Stimulated activated CD8-positive, alpha-beta memory T cell treated with anti-CD3 and anti-CD28 coated beads, Interleukin-4, amount 100 ng/mL, for 48 hours (primary cell): ENCODE results near the gene CLEC19A.
A peak's percentile ranks its signal among the peaks of the same experiment; 100 is the strongest.
"Not testable (repeated sequence)": the region's sequence is repeated elsewhere in the genome, so short reads cannot be mapped to it uniquely, and the experiment has no call there.

Experiments
- DNase-seq: peaks from one replicate; pipeline ENCODE4 v3.0.0-alpha.2; 2020

The CLEC19A gene

DNA sequence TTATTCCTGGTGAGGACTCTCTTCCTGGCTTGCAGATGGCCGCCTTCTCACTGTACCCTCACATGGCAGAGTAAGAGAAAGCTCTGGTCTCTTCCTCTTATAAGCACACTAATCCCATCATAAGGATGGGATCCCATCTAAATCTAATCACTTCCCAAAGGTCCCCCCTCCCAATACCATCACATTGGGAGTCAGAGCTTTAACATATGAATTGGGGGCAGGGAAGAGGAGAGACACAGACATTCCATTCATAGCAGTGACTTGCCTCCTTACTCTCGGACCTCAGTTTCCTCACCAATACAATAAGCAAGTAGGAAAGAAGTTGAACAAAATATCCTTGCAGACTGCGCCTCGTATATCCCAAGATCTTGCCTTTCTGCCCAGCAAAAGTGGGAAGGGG, 1.7 kb downstream of the CLEC19A start:
- no peak for DNase-seq

DNA sequence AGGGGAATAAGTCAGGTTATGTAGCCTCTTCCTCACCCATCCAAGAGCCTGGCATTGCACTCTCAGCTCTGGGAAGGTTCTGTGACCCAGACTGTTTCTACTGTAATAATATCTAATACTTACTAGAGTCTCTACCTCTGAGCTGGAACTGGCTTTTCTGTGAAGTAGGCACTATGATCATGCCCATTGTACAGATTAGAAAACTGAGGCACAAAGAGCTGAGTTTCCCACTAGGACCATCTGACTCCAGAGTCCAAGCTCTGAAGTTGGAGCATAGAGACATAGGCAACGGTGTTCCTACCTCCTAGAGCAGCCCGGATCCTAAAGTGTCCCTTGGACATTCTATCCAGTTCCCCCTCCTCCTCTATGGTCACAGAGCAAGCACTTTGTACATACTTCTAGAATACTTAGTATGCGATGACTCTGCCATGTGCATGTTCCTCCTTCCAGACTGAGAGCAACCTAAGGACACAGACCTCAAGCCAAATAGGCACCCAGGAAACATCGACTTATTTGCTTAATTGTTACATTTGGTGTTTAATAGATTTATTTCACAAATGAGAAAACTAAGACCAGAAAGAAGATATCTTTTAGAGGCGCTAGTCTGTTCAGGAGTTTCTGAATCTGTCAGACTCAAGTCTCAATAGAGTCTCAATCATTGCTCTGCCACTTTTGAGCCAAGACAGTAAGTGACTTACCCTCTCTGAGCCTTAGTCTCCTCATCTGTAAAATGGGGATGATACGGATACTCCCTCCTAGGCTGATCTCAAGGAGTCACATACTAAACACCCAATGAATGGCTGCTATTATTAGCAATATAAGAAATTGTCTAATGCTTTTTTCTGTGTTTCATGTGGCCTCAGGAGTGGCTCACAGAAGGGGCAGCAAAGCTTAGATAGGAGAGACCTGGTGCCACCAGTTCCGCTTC, 3.6 kb downstream of the CLEC19A start:
- no peak for DNase-seq

DNA sequence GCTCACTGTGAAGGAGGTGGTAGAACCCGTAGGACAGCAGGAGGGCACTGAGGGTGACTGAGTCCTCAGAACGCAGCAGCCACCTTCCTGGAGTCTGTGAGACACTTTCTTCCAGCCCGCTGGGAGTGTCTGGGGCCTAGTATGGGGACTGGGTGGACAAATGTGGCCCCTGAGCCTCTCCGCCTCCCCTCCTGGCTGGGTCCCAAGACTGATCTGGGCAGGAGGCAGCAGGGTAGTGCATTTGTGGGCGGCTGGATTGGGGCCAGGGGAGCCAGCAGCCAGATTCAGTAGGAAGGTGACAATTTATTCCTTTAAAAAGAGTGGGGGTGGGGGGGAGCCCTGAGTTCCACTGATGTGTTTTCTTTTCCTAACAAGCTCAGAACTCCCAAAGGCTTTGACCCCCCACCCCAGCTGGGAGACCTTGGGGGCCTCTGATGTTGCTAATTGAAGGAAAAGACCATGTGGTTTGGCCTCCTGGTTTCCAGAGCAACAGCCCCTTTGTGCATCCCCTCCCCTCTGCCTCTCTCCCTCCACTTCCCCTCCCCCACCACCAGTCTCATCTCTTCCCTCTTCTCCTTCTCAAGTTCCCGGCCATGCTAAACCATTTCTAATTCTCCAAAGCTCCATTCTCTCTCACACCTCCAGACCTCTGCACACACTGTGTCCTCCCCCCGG, 4.4 kb downstream of the CLEC19A start:
- DNase-seq: no peak

DNA sequence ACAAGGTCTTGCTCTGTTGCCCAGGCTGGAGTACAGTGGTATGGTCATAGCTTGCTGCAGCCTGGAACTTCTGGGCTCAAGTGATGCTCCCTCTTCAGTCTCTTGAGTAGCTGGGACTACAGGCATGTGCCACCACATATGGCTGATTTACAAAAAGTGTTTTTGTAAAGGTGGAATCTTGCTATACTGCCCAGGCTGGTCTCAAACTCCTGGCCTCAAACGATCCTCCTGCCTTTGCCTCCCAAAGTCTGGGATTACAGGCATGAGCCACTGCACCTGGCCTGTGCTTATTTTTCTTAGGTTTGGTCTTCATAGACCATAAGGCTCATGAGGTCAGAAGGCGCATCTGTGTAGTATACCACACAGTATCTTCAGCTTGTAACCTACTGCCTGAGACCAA, 5.3 kb downstream of the CLEC19A start:
- no peak for DNase-seq

DNA sequence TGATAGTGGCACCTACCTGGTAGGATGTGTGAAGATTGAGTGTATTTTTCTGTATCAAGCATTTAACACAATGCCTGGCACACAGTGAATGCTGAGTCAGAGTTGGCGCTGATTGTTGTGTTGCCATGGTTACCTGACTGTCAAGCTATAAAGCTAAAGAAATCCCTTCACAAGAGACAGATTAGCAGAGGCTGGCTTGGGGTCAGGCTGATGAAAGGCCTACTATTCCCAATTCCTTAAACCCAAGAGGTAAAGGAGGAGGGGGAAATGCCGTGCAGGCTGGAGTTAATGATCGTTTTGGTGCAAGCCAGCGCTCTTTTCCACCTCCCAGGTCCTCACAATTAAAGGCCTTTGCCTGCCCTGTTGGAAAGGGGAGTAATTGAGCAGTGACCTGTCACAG, 5.9 kb downstream of the CLEC19A start:
- no peak for DNase-seq

DNA sequence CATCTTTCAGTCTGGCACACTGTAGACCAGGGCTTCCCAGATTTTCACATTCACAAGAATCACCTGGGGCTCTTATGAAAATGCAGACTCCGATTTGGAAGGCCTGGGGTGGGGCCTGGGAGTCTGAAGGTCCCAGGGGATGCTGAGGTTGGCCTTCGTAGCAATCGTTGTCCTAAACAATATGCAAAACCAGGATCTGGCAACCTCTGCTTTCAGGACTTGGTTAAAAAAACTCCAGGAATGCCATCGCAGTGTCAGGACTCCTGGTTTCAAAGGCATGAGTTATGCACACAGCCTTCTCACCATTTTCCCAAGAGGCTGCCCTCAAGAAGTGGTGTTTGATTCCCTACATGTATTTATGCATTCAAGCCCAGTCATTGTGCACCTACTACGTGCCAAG, 6.7 kb downstream of the CLEC19A start:
- no peak for DNase-seq

DNA sequence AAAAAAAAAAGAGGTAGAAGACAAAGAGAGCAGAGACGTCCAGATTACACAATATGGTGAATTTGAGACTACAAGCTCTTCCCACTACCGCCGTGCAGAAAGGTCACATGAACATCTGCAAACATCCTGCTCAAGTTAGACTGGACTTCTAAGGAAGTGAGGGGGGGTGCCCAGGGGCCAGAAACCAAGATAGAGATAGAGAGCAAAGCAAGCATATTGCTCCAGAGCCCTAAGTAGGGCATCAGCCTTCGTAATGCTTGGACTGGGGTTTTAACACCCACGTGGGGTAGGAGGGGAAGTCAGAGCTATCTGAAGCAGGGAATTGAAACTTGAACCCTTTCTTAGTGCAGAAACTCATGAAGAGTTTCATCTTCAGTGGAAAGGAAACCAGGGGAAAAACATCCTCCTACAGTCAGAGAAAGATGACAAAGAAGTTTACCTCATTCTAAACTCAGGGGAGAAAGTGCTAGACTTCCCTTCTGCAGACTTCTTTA, 8.7 kb downstream of the CLEC19A start:
- DNase-seq: peak; percentile 64

DNA sequence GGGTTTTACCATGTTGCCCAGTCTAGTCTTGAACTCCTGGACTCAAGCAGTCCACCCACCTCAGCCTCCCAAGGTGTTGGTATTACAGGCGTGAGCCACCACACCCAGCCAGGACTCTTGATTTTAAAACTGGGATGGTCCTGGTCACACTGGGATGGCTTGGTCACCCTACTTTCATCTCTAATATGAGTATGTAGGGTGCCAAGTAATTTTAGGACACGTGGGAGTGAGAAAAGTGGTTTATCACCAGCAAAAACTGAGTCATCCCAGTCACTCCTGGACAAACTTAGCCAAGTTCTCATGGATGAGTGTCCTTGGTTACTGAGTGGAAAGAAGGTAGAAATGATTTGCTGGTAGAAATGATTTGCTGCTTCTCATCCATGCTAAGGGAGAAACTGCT, 9.9 kb downstream of the CLEC19A start:
- DNase-seq: peak; percentile 30

DNA sequence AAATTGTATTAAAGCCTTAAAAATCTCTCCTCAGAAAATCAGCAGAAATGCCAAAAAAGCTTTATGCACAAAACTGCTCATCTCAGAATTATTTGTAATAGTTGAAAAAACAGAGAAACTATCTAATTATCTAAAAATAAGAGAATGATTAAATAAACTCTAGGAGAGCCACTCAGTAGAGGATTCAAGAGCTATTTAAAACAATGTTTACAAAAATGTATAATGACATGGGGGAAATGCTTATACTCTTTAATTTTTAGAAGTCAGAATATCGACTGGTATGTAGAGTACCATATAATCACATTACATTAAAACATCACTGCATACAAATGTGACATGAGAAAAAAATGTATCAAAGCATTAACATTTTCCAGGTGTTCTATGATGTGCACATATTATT, 11.9 kb downstream of the CLEC19A start:
- DNase-seq: no peak

DNA sequence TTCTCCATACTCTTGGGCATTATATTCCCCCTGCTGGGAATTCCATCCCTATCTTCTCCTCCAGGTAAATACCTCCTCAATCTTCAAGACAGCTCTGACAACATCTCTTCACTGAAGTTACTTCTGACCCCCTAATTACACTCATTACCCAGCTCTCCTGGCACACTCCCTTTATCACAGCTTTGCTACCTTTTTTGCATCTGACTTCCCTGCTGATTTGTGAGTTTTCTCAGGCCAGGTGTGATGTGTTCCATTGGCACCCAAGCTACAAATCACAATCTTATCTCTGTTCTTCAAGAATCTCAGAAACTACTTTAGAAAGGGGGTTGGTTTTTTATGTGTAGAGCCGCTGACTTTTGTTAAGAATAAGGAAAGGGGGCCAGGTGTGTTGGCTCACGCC, 14.0 kb downstream of the CLEC19A start:
- no peak for DNase-seq

DNA sequence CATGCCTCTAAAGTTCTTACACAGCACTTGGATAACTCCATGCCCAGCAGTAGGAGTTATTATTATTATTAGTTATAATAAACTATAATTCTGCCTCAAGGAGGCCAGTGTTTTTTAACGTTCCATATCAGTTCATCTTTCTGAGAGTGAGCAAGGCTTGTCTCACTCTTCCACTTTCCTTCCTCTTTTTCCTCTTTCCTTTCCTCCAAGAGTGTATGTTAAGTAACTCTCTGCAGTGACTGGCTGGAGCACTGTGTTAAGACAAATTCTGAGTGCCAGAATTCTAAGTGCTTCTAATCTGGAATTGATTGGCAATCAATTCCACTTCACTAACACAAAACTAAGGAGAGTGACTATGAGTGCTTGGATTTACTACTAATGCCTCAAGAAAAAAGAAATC, 16.4 kb downstream of the CLEC19A start:
- DNase-seq: no peak

DNA sequence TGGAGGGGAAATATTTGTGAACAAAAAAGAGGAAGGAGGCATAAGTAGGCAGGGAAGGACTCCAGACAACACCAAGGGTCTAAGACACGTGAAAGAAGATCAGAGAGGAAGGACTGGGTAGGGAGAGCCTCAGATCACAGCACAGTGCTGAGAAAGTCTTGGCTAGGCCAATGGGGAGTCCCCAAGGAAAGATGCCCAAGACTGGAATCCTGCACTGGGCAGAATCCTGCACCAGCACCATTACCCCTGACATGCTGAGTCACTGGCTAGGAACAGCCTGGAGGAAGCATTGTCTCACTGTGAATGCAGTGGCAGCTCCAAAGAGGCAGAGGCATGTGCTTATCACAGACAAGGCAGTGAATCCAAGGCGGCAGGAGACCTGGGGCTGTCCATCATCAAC, 19.2 kb downstream of the CLEC19A start:
- no peak for DNase-seq

DNA sequence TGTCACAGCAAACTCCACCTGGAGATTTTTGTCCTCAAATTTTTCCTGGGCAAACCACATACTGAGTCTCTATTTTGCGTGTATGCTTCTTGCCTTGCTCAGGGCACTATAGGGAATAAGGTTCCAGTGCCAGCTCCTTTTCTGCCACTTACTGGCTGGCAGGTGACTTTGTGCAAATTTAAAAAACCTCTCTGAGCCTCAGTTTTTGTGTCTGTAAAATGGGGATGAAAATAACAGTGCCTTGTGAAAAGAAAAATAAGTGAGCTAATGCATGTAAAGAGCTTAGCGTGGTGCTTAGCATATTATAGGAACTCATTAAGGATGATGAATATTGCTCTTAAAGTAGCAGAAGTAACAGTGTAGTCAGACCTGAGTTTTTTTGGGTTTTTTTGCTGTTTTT, 19.9 kb downstream of the CLEC19A start:
- no peak for DNase-seq

DNA sequence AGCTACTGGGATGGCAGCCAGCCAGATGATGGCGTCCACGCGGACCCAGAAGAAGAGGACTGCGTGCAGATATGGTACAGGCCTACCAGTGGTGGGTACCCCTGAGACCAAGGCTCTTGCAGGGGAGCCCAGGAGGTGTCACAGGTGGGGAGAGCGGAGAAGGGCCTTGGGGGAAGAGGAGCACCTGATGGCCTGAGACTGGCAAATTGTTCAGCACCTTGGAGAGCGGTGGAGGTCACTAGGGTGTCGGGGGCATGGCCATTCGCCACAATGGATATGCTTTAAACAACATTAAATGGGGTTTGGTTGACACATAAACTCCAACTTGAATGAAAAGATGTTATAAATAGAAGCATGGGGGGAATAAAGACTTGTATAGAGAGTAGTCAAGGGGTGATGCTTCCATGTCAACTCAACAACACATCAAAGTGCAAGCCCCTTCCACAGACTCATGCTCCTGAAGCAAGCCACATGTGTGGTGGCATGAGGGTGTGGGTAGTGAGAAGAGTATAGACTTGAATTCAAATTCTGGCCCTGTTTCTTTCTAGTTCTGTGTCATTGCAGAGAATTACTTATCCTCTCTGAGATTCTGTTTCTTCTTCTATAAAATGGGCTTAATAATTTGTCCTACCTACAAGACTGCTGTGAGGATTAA, 22.2 kb downstream of the CLEC19A start:
- DNase-seq: no peak

DNA sequence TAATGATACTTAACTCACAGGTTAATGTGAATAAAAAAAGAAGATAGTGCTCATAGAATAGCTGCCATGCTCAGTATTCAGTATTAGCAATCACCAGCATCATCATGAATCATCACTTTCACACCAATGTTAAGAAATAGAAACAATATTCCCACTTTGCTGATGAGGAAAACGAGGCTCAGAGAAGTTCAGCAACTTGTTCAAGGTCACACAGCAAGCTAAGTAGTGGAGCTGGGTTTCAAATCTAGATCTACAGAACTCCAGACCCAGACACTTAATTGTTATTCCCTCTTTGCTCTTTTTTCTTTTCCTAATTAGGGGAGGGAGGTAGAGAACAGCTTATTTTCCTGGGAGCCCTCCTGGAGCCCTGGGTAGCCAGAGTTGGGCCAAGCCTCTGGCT, 22.9 kb downstream of the CLEC19A start:
- no peak for DNase-seq

DNA sequence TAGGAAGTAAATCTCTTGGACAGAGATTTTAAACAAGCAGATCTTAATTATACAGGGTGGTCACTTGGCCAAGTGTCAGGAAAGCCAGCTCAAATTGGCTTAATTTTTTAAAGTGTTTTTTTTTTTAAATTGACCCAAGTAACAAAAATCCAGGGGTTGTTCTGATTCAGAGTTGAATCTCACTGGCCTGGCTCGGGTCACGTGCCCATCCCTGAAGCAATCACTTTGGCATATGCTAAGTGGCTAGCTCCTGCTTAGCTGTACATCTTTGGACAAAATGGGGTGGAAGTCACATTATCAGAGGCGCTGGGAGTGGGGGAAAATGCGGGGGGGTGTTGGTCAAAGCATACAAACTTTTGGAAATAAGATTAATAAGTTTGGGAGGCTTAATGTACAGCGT, 23.6 kb downstream of the CLEC19A start:
- DNase-seq: no peak

DNA sequence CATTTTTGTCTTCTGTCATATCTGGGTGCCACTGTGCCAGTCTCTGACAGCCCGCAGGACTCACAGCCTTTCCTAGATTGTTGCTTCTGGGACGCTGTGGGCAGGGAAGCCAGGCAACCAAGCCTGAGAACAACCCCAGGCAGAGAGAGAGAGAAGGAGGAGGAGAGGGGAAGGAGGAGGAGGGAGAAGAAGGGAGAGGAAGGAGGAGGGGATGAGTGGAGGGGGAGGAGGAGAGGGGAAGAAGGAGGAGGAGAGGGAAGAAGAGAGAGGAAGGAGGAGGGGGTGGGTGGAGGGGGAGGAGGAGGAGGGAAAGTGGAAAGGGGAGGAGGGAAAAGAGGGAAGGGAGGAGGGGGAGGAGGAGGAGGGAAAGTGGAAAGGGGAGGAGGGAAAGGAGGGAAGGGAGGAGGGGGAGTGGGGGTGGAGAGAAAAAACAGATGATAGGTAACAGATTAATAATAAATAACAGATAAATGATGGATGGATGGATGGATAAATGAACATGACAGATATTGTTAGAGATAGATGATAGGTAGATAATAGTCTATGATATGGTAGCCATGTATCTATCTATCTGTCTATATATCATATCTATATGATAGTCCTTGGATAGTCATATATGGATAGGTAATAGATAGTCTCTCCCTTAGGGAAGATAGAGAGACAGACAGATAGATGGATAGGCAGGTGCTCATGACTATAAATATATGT, 29.3 kb downstream of the CLEC19A start:
- DNase-seq: no peak

DNA sequence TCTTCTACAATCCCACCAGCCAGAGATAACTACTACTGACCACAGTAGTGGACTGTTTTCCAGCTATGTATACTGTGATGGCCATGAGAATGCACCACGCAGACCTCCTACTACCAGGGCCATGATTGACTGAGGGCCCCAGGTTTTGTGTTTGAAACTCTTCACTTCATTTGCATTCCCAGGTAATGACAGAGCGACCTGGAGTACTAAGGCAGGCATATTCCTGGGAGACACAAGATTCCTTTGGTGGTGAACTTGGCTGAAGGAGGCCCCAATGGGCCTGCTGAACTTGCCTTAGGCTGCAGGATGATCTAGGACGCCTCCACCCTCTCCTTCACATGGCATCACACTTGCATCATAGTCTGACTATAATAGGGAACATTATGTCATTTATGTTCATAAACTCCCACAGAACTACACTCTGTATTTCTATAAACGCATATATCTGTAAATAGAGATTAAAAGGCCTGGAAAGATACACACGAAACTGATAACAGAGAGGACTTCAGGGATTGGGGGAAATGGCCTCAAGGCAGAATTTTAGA, 30.4 kb downstream of the CLEC19A start:
- DNase-seq: no peak

DNA sequence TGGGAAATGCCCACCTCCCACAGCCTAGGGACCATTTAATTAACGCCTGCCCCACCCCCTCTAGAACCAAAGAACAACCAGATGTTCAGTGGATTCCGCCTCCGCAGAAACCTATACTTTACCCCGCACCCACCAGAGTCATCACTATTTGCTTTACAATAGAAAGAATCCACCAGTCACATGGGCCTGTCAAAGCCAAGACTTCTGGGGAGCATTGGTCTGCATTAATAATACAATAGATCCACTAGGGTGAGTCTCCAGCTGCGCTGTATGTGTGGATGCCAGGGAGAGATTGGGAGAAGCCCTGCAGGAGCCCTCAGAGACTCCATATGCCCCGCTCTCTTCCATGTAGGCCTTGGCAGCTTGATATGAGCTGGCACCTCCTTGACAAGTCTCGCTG, 31.3 kb downstream of the CLEC19A start:
- no peak for DNase-seq

DNA sequence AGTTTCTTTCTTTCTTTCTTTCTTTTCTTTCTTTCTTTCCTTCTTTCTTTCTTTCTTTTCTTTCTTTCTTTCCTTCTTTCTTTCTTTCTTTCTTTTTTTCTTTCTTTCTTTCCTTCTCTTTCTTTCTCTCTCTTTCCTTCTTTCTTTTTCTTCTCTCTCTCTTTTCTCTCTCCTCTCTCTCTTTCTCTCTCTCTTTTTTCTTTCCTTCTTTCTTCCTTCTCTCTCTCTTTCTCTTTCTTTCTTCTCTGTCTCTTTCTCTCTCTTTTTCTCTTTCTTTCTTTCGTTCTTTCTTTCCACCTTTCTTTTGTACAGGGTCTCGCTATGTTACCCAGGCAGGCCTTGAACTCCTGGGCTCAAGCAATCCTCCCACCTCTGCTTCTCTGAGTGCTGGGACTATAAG, 35.7 kb downstream of the CLEC19A start:
- not testable (repeated sequence) for DNase-seq

DNA sequence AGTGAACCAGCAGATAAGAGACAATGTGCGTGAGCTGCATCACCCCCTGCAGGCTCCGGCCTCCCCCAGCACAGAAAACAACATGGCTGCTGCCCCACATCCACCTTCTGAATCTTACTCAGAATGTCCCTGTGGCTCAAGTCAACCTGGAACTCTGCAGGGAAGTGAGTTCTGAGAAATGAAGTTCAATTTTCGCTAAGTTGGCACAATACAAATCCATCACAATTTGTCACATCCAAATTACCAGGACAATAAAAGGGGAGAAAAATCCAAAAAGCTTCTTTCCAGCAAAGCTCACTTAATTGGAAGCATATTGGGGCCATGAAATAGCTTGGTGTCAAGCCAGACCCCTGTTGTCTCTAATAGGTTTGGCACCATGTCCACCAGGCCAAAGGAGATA, 38.1 kb downstream of the CLEC19A start:
- no peak for DNase-seq

DNA sequence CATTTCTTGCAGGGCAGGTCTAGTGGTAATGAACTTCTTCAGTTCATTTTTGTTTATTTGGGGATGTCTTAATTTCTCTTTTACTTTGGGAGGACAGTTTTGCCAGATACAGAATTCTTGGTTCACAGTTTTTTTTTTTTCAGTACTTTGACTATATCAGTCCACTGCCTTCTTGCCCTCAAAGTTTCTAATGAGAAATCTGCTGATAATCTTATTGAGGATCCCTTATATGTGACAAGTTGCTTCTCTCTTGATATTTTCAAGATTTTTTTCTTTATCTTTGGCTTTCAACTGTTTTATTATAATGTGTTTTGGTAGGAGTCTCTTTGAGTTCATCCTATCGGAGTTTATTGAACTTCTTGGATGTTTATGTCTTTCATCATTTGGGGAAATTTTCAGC, 42.8 kb downstream of the CLEC19A start:
- DNase-seq: no peak

DNA sequence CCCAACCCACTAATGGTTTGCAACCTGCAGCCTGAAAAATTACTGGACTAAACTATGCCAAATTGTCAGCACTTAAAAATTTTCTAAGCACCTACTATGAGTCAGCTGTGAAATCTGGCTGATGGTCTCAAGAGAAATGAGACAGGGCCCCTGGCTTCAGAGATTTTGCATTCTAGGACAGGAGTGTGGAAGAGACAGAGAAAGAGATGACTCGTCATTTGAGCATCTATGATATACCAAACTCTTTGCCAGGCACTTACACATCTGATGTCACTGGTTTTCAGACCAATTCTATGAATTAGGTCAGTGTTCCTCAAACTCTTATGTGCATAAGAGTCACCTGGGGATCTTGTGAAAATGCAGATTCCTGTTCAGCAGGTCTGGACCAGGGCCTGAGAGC, 44.4 kb downstream of the CLEC19A start:
- DNase-seq: no peak
